Measurements from ENCODE around the gene PKP4. TPM values are rescaled to one million over a fixed set of nuclear protein-coding genes. Genes with fewer than 3 reads are reported as not detected.

PKP4 gene
- total and polyA plus RNA-seq, 11 donors = 17.6 to 66.7 (median 49.0) TPM

DNA sequence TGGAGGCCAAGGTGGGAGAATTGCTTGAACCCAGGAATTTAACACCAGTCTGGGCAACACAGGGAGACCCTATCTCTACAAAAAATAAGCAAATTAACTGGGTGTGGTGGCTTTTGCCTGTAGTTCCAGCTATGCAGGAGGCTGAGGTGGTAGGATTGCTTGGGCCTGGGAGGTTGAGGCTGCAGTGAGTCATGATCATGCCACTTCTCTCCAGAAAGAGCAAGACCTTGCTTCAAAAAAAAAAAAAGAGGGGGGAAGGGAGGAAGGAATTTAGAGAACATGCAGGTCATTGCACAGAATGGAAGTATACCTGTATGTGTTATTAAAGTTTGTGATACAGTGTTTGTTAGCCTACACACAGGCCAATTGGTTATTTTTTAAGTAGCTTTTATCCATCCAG is 25.8 kb downstream of the PKP4 start:
- DNase-seq (no peak), ATAC-seq (no peak)
- H3K4me1 ChIP-seq = peaks cover 3 to 55% (median 30%) of the 10 kb centered on the region in 12 donors

DNA sequence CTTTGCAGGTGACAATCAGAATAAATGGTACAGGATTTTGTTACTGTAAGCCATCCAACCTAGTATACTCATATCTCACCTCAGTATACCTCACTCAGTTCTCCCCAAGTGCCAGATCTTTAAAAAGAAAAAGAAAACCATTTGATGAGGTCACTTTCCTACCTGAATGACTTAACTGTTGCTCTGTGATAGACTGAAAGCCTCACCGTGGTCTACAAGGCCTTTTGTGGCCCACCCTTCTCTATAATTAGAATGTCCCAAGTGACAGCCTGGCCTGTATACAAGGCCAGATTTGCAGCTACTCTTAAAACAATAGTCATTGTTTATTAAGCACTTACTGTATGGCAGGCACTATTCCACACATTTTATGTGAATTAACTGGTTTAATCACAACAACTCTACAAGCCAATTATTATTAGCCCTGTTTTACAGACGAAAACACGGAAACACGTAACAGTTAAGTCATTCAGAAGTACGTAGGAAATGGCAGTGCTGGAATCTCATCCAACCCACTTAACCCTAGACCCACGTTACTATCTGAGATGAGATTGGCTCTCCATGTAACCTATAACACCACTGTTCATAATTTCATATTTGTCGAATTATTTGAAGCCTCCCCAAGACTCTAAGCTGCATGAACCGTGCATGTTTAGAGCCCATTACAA is 28.3 kb downstream of the PKP4 start:
- Histone ChIP-seq H3K27ac (peak overlapping the region in 6 of 12 donors; percentile 8 to 42 (median 28)), H3K9me3 (no peaks in the 10 kb centered on the region), H3K4me3 (no peak overlapping the region), H3K4me1 (peaks cover 0 to 56% (median 36%) of the 10 kb centered on the region in 12 donors), H3K36me3 (no peaks in the 10 kb centered on the region), H3K27me3 (no peaks in the 10 kb centered on the region)
- no peak for DNase-seq
- TF ChIP-seq, protein P1, sequence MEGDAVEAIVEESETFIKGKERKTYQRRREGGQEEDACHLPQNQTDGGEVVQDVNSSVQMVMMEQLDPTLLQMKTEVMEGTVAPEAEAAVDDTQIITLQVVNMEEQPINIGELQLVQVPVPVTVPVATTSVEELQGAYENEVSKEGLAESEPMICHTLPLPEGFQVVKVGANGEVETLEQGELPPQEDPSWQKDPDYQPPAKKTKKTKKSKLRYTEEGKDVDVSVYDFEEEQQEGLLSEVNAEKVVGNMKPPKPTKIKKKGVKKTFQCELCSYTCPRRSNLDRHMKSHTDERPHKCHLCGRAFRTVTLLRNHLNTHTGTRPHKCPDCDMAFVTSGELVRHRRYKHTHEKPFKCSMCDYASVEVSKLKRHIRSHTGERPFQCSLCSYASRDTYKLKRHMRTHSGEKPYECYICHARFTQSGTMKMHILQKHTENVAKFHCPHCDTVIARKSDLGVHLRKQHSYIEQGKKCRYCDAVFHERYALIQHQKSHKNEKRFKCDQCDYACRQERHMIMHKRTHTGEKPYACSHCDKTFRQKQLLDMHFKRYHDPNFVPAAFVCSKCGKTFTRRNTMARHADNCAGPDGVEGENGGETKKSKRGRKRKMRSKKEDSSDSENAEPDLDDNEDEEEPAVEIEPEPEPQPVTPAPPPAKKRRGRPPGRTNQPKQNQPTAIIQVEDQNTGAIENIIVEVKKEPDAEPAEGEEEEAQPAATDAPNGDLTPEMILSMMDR (IDR thresholded peaks at IDR 0.05) = no peak
- TF ChIP-seq POLR2A (IDR thresholded peaks at IDR 0.05) = no peak
- intact Hi-C loops (cut with DNase I) = no loop called here
- 47 to 51% (median 49%) methylated on average over 8 of the region's 8 CpGs for WGBS, 4 donors
- peak; percentile 36 to 88 (median 46) for ATAC-seq

More for the DNA sequence above, 25.8 kb downstream of the PKP4 start:
- no peak for TF ChIP-seq POLR2A (IDR thresholded peaks at IDR 0.05)
- TF ChIP-seq, protein P1 (IDR thresholded peaks at IDR 0.05) = no peak
- no peaks in the 10 kb centered on the region for H3K36me3 ChIP-seq
- H3K27me3 ChIP-seq = no peaks in the 10 kb centered on the region
- H3K4me3 ChIP-seq = no peak overlapping the region
- no peak overlapping the region for H3K27ac ChIP-seq
- H3K9me3 ChIP-seq = no peaks in the 10 kb centered on the region
- intact Hi-C loops (cut with DNase I) = no loop called here

DNA sequence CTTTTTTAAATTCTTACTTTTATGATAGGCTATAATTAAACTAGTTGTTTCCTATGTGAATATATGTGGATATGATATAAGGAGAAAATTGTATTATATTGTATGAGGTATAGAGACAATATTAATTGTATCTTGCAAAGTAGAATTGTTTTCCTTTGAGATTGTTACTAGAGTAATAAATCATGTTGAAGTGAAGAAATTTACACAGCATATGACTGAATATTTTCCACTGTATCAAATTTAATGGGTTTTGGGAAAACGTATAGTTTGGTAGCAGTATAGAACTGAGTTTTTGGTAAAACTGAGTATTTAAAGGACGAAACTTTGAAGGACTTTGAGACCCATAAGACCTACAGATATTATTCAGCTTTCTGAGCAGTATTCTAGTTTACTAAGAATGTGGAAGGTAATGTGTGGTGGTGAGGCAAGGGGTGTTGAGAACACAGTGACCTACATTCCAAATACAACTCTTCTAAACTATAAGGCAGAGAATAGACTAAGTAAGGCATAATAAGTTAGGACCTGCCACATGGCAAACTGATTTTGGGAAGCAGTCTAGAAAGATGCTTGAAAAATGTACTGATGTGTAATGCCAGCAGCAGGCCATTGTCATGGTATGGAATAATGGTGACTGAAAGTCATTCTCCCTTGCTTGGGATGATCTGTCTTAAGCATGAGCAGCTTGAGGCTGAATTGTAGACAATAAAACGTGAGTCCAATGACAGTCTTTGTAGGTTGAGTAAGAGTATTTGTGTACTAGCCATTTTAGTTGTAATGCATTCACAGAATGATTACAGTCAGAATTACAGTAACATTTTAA is 29.6 kb downstream of the PKP4 start:
- Histone ChIP-seq H3K9me3 (no peaks in the 10 kb centered on the region), H3K4me1 (peaks cover 0 to 62% (median 38%) of the 10 kb centered on the region in 12 donors), H3K27me3 (no peaks in the 10 kb centered on the region), H3K4me3 (no peak overlapping the region), H3K36me3 (no peaks in the 10 kb centered on the region), H3K27ac (no peak overlapping the region)
- TF ChIP-seq, protein P1 (IDR thresholded peaks at IDR 0.05) = no peak
- TF ChIP-seq POLR2A (IDR thresholded peaks at IDR 0.05) = no peak
- no peak for DNase-seq
- ATAC-seq = peak in 1 of 4 donors; percentile 44
- intact Hi-C loops (cut with DNase I) = no loop called here
- WGBS, 4 donors = 80 to 85% (median 82%) methylated on average over 3 of the region's 3 CpGs

DNA sequence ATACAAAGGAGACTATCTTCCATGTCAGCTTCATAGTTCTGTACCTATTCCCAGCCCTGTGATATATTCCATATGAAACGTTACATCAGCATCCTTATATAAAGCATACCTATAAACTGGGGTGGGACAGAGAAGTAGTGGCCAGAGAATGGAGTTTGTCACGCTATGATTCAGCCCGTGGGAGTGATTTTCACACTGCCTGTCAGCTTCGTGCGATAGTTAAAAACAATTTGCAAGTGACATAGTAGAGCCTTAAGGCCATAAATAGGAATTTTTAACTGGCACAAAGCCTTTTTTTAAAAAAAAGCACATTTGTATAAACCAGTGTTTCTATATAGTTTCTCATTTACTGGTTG is 30.2 kb downstream of the PKP4 start:
- Histone ChIP-seq H3K4me1 (peaks cover 0 to 62% (median 38%) of the 10 kb centered on the region in 12 donors), H3K27ac (no peak overlapping the region), H3K9me3 (no peaks in the 10 kb centered on the region), H3K4me3 (no peak overlapping the region), H3K27me3 (no peaks in the 10 kb centered on the region), H3K36me3 (no peaks in the 10 kb centered on the region)
- intact Hi-C loops (cut with DNase I) = no loop called here
- ATAC-seq = peak in 1 of 4 donors; percentile 20
- TF ChIP-seq, protein P1 (IDR thresholded peaks at IDR 0.05) = no peak
- TF ChIP-seq POLR2A (IDR thresholded peaks at IDR 0.05) = no peak
- DNase-seq = no peak
- 42 to 56% (median 51%) methylated on average over 5 of the region's 5 CpGs for WGBS, 4 donors
